Dendritic cell treated with granulocyte-macrophage colony-stimulating factor and Interleukin-4, amounts not matched to agents 40 ng/mL and 50 ng/mL, for 4 days (primary cell): ENCODE measurements around the gene NCBP2.

Source experiments
- H3K27ac Mint-ChIP-seq: one replicate; pipeline ENCODE4 v1.8.0; 2022; ENCODE audit warnings: mild to moderate bottlenecking, mixed read lengths
- H3K27me3 Mint-ChIP-seq: one replicate; pipeline ENCODE4 v1.8.0; 2022; ENCODE audit warnings: mild to moderate bottlenecking, mixed read lengths
- H3K36me3 Mint-ChIP-seq: one replicate; pipeline ENCODE4 v1.8.0; 2022; ENCODE audit warnings: low read depth, mixed read lengths
- H3K4me1 Mint-ChIP-seq: one replicate; pipeline ENCODE4 v1.8.0; 2022; ENCODE audit warnings: low read depth, mixed read lengths
- H3K4me3 Mint-ChIP-seq: one replicate; pipeline ENCODE4 v1.8.0; 2022; ENCODE audit warnings: mild to moderate bottlenecking, moderate library complexity, mixed read lengths
- H3K9me3 Mint-ChIP-seq: one replicate; pipeline ENCODE4 v1.8.0; 2022; ENCODE audit warnings: mixed read lengths
- intact Hi-C: fragments of 100-400 bp; cut with micrococcal nuclease; formaldehyde crosslinking; loops from one replicate; pipeline ENCODE4 v1.15.0; 2022

Gene NCBP2

GRCh38 chr3:196938576-196938975 lies 3.8 kb downstream of the NCBP2 start:
- intact Hi-C loops, result no loop called here
- H3K27me3 Mint-ChIP-seq, result no peaks in the 10 kb centered on the region
- H3K9me3 Mint-ChIP-seq, result no peaks in the 10 kb centered on the region
- H3K36me3 Mint-ChIP-seq, result peaks cover 89% of the 10 kb centered on the region
- no peak overlapping the region for H3K4me3 Mint-ChIP-seq
- no peak overlapping the region for H3K27ac Mint-ChIP-seq
- H3K4me1 Mint-ChIP-seq, result peaks cover 34% of the 10 kb centered on the region

DNA sequence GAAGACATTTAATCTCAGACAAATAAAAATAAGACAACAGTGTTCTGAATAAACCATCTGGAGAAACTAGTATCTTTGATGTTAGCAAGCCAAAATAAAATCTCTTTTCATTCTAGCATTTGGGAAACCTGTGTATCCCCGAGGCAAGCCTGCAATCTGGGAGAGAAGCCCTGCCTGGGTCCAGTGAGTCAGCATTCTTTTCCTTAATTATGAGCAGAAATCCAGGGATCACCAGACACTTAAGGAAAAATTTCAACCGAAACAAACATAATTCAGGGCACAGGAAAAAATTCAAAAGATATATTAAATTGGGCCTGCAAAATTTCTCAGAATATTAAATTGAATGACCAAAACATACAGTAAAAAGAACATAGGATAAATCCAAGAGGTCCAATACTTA lies 4.2 kb downstream of the NCBP2 start:
- H3K27ac Mint-ChIP-seq, result no peak overlapping the region

DNA sequence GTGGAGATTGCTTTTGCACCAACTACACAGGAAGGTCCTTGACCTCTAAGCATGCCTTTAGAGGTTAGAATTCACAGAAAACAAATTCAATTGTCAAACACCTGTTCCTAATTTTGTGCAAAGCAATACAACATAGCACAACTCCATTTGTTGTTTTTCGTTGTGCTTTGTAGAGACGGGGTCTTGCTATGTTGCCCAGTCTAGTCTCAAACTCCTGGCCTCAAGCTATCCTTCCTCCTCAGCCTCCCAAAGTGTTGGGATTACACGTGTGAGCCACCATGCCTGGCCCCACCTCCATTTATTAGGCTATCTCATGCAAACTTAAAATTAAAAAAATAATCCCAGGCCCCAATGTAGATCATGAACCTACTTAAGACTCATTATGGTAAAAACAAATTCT lies 6.0 kb downstream of the NCBP2 start:
- intact Hi-C loops, result no loop called here
- Mint-ChIP-seq H3K27me3 (no peaks in the 10 kb centered on the region), H3K27ac (no peak overlapping the region), H3K36me3 (peaks cover 86% of the 10 kb centered on the region), H3K4me1 (peaks cover 27% of the 10 kb centered on the region), H3K9me3 (no peaks in the 10 kb centered on the region), H3K4me3 (no peak overlapping the region)

More for the DNA sequence above, 4.2 kb downstream of the NCBP2 start:
- H3K9me3 Mint-ChIP-seq, result no peaks in the 10 kb centered on the region
- H3K27me3 Mint-ChIP-seq, result no peaks in the 10 kb centered on the region
- intact Hi-C loops, result no loop called here
- peaks cover 29% of the 10 kb centered on the region for H3K4me1 Mint-ChIP-seq
- peaks cover 90% of the 10 kb centered on the region for H3K36me3 Mint-ChIP-seq
- no peak overlapping the region for H3K4me3 Mint-ChIP-seq

- no peaks in the 10 kb centered on the region for H3K27me3 Mint-ChIP-seq
- H3K9me3 Mint-ChIP-seq, result no peaks in the 10 kb centered on the region
- intact Hi-C loops, result no loop called here
- peaks cover 90% of the 10 kb centered on the region for H3K36me3 Mint-ChIP-seq
- peaks cover 6% of the 10 kb centered on the region for H3K4me1 Mint-ChIP-seq
- peak overlapping the region; percentile 78 for H3K27ac Mint-ChIP-seq
- no peak overlapping the region for H3K4me3 Mint-ChIP-seq
Observed at GRCh38 chr3:196932600-196932999, 9.7 kb downstream of the NCBP2 start.

DNA sequence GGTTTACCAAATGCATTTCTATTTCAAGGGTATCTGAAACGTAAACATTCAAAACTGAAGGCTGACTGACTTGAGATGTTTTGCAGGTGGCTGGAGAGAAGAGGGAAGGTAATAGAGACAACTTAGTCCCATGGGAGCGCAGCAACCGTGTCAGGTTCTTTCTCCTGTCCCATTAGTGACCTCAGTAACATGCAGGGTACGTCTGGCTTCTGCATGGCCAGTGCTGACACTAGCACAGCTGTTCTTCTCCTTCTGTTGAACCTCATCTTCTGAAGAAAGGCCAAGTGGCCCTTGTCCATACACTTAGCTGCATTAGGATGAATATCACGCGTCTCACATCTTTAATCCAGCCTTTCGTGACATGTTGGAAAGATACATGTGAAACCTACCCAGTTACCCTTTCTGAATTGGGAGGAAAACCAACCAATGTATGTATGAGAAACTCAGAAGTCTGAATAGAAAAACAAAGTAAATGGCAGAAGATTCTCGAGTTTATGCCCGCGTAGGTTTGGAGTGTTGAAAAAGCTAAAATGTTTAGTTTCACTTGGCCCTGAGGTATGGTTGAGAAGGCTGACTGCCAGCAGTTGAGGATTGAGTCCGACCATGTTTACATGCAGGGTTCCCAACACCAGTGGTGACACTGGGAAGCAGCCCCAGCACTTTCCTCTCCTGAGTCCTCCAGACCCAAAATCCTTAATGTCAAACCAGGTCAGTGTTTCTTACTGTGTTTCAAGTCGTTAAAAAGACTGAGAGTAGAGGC lies 10.3 kb downstream of the NCBP2 start:
- Mint-ChIP-seq H3K27me3 (no peaks in the 10 kb centered on the region), H3K4me1 (peaks cover 6% of the 10 kb centered on the region), H3K27ac (peak overlapping the region; percentile 78), H3K9me3 (no peaks in the 10 kb centered on the region), H3K36me3 (peaks cover 90% of the 10 kb centered on the region), H3K4me3 (no peak overlapping the region)
- intact Hi-C loops, result no loop called here

DNA sequence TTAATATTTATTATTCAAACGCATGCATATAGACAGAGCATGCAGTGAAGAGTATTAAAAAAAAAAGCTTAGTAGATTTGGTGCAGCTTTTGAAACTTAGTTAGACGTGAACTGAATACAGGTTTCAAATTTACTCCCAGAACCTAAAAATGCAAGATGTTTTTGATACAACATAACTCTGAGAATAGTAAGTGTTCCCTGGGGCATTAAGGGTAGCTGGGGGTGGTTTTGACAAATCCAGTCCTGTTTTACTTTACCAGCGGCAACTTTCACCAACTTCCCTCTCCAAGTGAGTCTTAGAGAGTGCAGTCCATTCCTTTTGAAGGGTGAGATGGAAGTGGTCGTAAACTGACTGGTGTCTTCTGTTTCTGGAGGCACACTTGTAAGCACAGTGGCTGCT lies 11.2 kb downstream of the NCBP2 start:
- Mint-ChIP-seq H3K4me3 (no peak overlapping the region), H3K36me3 (peaks cover 88% of the 10 kb centered on the region), H3K4me1 (peaks cover 6% of the 10 kb centered on the region), H3K9me3 (no peaks in the 10 kb centered on the region), H3K27me3 (no peaks in the 10 kb centered on the region), H3K27ac (no peak overlapping the region)
- intact Hi-C loops, result no loop called here

GRCh38 chr3:196927571-196928453 lies 14.5 kb downstream of the NCBP2 start:
- H3K27ac Mint-ChIP-seq, result no peak overlapping the region
- no peaks in the 10 kb centered on the region for H3K27me3 Mint-ChIP-seq
- no peak overlapping the region for H3K4me3 Mint-ChIP-seq
- no peaks in the 10 kb centered on the region for H3K9me3 Mint-ChIP-seq
- intact Hi-C loops, result loop anchor here (10.0 kb wide), 1 partner anchor 887 kb away; no protein-coding TSS in a partner anchor
- peaks cover 86% of the 10 kb centered on the region for H3K36me3 Mint-ChIP-seq
- H3K4me1 Mint-ChIP-seq, result peaks cover 6% of the 10 kb centered on the region

DNA sequence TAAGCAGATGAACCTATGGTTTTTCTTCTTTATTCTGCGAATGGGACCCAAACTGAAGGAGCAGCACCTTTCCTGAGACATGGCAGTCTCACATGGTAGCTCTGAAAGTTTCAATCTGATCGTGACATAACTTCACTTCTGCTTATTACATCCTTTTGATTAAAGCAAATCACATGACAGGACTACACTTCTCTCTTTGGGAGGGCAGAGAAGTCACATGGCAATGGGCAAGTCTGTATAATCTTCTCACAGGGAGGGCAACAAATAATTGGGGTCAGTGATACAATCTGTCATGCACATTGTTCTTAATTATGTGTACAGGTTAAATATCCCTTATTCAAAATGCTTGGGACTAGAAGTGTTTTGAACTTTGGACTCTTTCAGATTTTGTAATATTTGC lies 21.6 kb downstream of the NCBP2 start:
- Mint-ChIP-seq H3K36me3 (peaks cover 66% of the 10 kb centered on the region), H3K27me3 (no peaks in the 10 kb centered on the region), H3K9me3 (peaks cover 17% of the 10 kb centered on the region), H3K4me3 (no peak overlapping the region), H3K4me1 (peaks cover 25% of the 10 kb centered on the region), H3K27ac (peak overlapping the region; percentile 60)
- intact Hi-C loops, result loop anchor here (10.0 kb wide), 1 partner anchor 894 kb away; no protein-coding TSS in a partner anchor

- Mint-ChIP-seq H3K4me3 (no peak overlapping the region), H3K36me3 (peaks cover 72% of the 10 kb centered on the region)
- intact Hi-C loops, result no loop called here
Observed at GRCh38 chr3:196918968-196919367, 23.4 kb downstream of the NCBP2 start.

DNA sequence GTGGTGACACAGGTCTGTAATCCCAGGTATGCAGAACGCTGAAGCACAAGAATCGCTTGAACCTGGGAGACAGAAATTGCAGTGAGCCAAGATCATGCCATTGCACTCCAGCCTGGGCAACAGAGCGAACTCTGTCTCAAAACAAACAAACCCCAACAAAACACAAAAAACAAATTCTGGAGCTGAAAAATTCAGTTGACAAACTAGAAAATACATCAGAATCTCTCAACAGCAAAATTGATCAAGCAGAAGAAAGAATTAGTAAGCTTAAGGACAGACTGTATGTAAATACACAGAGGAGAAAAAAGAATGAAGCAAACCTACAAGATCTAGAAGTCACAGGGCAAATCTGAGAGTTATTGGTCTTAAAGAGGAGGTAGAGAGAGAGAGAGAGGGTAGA lies 25.3 kb downstream of the NCBP2 start:
- Mint-ChIP-seq H3K27me3 (no peaks in the 10 kb centered on the region), H3K27ac (no peak overlapping the region)

More at GRCh38 chr3:196918968-196919367, 23.4 kb downstream of the NCBP2 start:
- Mint-ChIP-seq H3K27ac (no peak overlapping the region), H3K4me1 (peaks cover 35% of the 10 kb centered on the region), H3K27me3 (no peaks in the 10 kb centered on the region), H3K9me3 (peaks cover 17% of the 10 kb centered on the region)

DNA sequence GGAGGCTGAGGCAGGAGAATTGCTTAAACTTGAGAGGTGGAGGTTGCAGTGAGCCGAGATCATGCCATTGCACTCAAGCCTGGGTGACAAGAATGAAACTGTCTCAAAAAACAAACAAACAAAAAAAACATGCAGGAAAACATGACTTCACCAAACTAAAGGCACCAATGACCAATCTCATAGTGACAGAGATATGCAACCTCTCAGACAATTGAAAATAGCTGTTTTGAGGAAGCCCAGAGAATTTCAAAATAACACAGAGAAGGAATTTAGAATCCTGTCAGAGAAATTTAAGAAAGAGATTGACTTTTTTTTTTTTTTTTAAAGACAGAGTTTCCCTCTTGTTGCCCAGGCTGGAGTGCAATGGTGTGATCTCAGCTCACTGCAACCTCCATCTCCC lies 26.1 kb downstream of the NCBP2 start:
- intact Hi-C loops, result no loop called here
- peaks cover 39% of the 10 kb centered on the region for H3K4me1 Mint-ChIP-seq

More for the DNA sequence above, 25.3 kb downstream of the NCBP2 start:
- Mint-ChIP-seq H3K4me3 (no peak overlapping the region), H3K9me3 (peaks cover 17% of the 10 kb centered on the region), H3K36me3 (peaks cover 56% of the 10 kb centered on the region), H3K4me1 (peaks cover 35% of the 10 kb centered on the region)
- intact Hi-C loops, result no loop called here

DNA sequence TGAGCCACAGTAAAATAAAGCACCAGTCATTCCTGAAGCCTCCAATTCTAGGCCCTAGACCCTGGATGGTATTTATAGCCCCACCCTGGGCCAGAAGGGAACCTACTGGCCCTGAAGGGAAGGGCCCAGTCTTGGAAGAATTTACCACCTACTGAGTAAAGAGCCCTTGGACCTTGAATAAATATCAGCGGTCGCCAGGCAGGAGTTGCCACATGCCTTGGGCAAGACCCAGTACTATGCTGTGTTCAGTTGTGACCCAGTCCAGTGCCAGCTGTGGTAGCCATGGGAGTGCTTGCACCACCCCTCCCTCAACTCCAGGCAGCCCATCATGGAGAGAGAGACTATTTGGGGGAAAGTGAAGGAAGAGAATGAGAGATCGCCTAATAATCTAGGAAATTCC lies 27.0 kb downstream of the NCBP2 start:
- no peak overlapping the region for H3K27ac Mint-ChIP-seq
- intact Hi-C loops, result no loop called here
- H3K27me3 Mint-ChIP-seq, result no peaks in the 10 kb centered on the region
- peaks cover 56% of the 10 kb centered on the region for H3K36me3 Mint-ChIP-seq
- H3K4me3 Mint-ChIP-seq, result no peak overlapping the region
- peaks cover 42% of the 10 kb centered on the region for H3K4me1 Mint-ChIP-seq
- peaks cover 17% of the 10 kb centered on the region for H3K9me3 Mint-ChIP-seq

More for the DNA sequence above, 26.1 kb downstream of the NCBP2 start:
- Mint-ChIP-seq H3K9me3 (peaks cover 17% of the 10 kb centered on the region), H3K27me3 (no peaks in the 10 kb centered on the region), H3K4me3 (no peak overlapping the region), H3K27ac (no peak overlapping the region), H3K36me3 (peaks cover 56% of the 10 kb centered on the region)

DNA sequence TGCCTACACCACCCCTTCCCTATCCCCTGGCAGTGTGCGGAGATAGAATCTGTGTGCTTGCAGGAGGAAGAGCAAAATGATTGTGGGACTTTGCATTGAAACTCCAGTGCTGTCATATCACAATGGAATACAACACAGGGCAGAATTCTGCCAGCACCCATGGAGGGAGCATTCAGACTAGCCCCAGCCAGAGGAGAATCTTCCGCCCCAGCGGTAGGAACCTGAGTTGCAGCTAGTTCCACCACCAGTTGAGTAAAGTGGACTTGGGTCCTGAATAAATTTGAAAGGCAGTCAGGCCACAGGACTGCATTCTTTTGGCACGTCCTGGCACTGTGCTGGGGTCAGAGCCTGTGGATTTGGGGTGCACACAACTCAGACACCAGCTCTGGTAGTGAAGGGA lies 27.5 kb downstream of the NCBP2 start:
- Mint-ChIP-seq H3K27ac (no peak overlapping the region), H3K4me1 (peaks cover 40% of the 10 kb centered on the region), H3K27me3 (no peaks in the 10 kb centered on the region)

DNA sequence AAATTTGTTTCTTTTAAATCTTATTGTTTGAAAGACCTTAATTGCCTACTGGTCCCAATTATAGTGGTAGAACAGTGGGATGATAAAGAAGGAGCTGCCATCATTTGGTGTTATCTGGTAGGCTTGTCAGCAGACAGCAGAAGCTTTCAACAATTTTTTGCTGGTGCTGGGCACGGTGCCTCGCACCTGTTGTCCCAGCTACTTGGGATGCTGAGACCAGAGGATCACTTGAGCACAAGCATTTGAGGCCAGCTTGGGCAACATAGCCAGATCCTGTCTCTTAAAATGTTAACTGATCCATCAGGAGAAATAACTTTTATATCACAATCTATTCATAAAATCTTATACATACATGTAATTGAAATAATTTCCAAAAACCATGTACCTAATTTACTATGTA lies 38.6 kb downstream of the NCBP2 start:
- Mint-ChIP-seq H3K36me3 (peaks cover 82% of the 10 kb centered on the region), H3K27ac (no peak overlapping the region), H3K27me3 (no peaks in the 10 kb centered on the region), H3K9me3 (no peaks in the 10 kb centered on the region), H3K4me1 (peaks cover 9% of the 10 kb centered on the region), H3K4me3 (no peak overlapping the region)
- intact Hi-C loops, result no loop called here

More for the DNA sequence above, 27.5 kb downstream of the NCBP2 start:
- no peak overlapping the region for H3K4me3 Mint-ChIP-seq
- H3K36me3 Mint-ChIP-seq, result peaks cover 56% of the 10 kb centered on the region
- intact Hi-C loops, result no loop called here
- H3K9me3 Mint-ChIP-seq, result peaks cover 17% of the 10 kb centered on the region
